Peyer's patch (tissue), 4 donors: ENCODE data around the gene FAM53A.

Source experiments
- CTCF ChIP-seq, 6 experiments: fragments of 450-650 bp in 4 of 6; fragments of 200-600 bp in 2 of 6; sonication (generic) in 1 of 6; IDR thresholded peaks; one replicate each; pipeline ENCODE4 v1.5.1; 2017 to 2019; ENCODE audit warnings: antibody characterized with exemption in 6 of 6, mild to moderate bottlenecking in 3 of 6, moderate library complexity in 1 of 6
- POLR2A ChIP-seq, 2 donors: fragments of 450-650 bp; IDR thresholded peaks; one replicate each; pipeline ENCODE4 v1.5.1; 2017; ENCODE audit warnings: antibody characterized with exemption in 2 of 2, mild to moderate bottlenecking in 2 of 2, moderate library complexity in 2 of 2

GRCh38 chr4:1643971-1644735 is 40.0 kb downstream of the FAM53A start:
- no peak for TF ChIP-seq CTCF (IDR thresholded peaks at IDR 0.05)
- TF ChIP-seq POLR2A (IDR thresholded peaks at IDR 0.05), result no peak
